ENCODE data around the gene NARS2. TPM values are rescaled to one million over a fixed set of nuclear protein-coding genes. Genes with fewer than 3 reads are reported as not detected.
"Not testable (repeated sequence)": the region's sequence is repeated elsewhere in the genome, so short reads cannot be mapped to it uniquely, and the experiment has no call there.

The NARS2 gene
- total RNA-seq, 1 donor from 2014 or later: 24.7 TPM

DNA sequence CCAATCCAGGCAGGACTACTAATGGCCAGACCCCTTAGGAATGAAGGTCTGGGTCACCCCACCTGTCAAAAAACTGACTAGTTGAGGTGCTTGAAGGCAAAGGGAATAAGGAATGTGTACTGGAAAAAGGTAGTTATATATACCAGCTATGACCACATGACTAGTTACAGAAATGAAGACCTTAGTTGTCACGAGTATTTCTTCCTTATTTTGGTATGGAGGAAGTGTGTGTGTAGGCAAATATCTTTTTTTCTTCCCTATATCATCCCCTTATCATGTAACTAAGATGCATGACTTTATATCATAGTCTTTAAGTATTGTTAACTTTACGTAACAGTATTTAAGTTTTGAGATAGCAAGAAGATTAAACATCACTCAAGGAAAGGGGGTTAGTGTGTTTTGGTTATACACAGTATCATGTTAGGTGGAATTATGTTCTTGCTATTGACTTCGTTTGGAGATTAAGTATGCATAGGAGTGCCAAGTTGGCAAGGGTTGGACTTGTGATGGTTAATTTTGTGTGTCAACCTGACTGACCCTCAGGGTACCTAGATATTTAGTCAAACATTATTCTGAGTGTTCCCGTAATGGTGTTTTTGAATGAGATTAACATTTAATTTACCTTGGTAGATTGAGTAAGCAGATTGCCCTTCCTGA is 38.2 kb upstream of the NARS2 start:
- TF ChIP-seq, protein P1, sequence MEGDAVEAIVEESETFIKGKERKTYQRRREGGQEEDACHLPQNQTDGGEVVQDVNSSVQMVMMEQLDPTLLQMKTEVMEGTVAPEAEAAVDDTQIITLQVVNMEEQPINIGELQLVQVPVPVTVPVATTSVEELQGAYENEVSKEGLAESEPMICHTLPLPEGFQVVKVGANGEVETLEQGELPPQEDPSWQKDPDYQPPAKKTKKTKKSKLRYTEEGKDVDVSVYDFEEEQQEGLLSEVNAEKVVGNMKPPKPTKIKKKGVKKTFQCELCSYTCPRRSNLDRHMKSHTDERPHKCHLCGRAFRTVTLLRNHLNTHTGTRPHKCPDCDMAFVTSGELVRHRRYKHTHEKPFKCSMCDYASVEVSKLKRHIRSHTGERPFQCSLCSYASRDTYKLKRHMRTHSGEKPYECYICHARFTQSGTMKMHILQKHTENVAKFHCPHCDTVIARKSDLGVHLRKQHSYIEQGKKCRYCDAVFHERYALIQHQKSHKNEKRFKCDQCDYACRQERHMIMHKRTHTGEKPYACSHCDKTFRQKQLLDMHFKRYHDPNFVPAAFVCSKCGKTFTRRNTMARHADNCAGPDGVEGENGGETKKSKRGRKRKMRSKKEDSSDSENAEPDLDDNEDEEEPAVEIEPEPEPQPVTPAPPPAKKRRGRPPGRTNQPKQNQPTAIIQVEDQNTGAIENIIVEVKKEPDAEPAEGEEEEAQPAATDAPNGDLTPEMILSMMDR (IDR thresholded peaks at IDR 0.05; ENCODE audit: unreplicated experiment): no peak
- no peak for DNase-seq (ENCODE audit: low spot score, unreplicated experiment)
- Mint-ChIP-seq H3K9me3 (ENCODE audit: low read depth) (peaks cover 8% of the 10 kb centered on the region), H3K27me3 (no peaks in the 10 kb centered on the region), H3K4me1 (ENCODE audit: low read depth) (peaks cover 2% of the 10 kb centered on the region), H3K36me3 (ENCODE audit: insufficient read depth) (no peaks in the 10 kb centered on the region), H3K4me3 (ENCODE audit: low read depth) (no peak overlapping the region), H3K27ac (no peak overlapping the region)

DNA sequence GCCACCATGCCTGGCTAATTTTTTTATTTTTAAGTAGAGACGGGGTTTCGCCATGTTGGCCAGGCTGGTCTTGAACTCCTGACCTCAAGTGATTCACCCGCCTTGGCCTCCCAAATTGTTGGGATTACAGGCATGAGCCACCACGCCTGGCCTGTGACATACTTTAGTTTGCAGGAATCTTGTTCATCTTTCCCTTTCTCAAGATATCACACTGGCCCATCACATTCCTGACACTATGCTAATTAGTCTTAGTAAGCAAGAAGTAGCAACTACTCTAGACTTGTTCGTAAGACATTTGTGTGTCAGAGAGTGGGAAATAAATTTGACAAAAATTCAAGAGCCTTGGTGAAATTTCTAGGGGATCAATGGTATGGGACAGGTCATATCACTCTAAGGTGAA is 34.7 kb upstream of the NARS2 start:
- H3K4me3 Mint-ChIP-seq (ENCODE audit: low read depth); H3K27me3 Mint-ChIP-seq; H3K36me3 Mint-ChIP-seq (ENCODE audit: insufficient read depth); H3K27ac Mint-ChIP-seq; DNase-seq (ENCODE audit: low spot score, unreplicated experiment); H3K9me3 Mint-ChIP-seq (ENCODE audit: low read depth); H3K4me1 Mint-ChIP-seq (ENCODE audit: low read depth): not testable (repeated sequence)

DNA sequence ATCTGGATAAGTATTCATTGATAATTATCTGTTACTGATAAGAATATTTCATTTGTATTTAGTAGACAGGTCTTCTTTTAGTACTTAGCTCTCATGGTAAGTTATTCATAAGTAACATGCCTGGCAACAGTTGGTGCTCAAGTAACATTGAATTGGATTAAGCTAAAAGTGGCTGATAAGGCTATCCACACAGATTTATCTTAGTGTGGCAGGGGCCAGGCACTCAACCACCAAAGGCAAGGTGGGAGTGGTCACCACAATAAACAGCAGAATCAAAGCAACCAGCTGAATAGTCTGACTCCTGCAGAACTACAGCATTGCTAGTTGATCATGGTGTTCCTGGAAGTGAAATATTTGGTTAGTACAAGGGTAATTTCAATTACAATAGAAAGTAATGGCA is 33.0 kb upstream of the NARS2 start:
- H3K4me1 Mint-ChIP-seq (ENCODE audit: low read depth): peaks cover 10% of the 10 kb centered on the region

DNA sequence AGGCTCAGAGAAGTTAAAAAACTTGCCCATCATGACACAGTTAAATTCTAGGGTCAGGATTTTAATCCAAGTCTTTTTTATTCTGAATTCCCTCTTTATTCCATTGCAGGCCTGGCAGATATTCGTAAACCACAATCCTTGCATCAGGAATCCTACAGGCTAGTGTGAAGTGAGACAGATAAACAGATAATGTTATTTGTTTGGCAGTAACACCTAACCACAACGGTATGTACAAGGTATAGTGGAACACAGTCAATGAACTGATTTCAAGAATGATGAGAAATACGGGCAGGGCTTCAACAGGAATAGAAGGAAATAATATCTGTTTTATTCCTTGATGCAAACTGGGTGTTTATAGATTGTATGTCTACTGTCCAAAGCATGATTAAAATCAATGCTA is 32.0 kb upstream of the NARS2 start:
- Mint-ChIP-seq H3K4me3 (ENCODE audit: low read depth) (no peak overlapping the region), H3K27ac (no peak overlapping the region), H3K27me3 (peaks cover 9% of the 10 kb centered on the region), H3K36me3 (ENCODE audit: insufficient read depth) (no peaks in the 10 kb centered on the region), H3K9me3 (ENCODE audit: low read depth) (no peaks in the 10 kb centered on the region), H3K4me1 (ENCODE audit: low read depth) (peaks cover 11% of the 10 kb centered on the region)
- TF ChIP-seq, protein P1 (IDR thresholded peaks at IDR 0.05; ENCODE audit: unreplicated experiment): no peak
- DNase-seq (ENCODE audit: low spot score, unreplicated experiment): no peak

More for the DNA sequence above, 33.0 kb upstream of the NARS2 start:
- peaks cover 4% of the 10 kb centered on the region for H3K27me3 Mint-ChIP-seq
- no peak for DNase-seq (ENCODE audit: low spot score, unreplicated experiment)
- H3K27ac Mint-ChIP-seq: no peak overlapping the region
- no peaks in the 10 kb centered on the region for H3K9me3 Mint-ChIP-seq (ENCODE audit: low read depth)
- H3K36me3 Mint-ChIP-seq (ENCODE audit: insufficient read depth): no peaks in the 10 kb centered on the region
- H3K4me3 Mint-ChIP-seq (ENCODE audit: low read depth): no peak overlapping the region
- TF ChIP-seq, protein P1 (IDR thresholded peaks at IDR 0.05; ENCODE audit: unreplicated experiment): no peak

DNA sequence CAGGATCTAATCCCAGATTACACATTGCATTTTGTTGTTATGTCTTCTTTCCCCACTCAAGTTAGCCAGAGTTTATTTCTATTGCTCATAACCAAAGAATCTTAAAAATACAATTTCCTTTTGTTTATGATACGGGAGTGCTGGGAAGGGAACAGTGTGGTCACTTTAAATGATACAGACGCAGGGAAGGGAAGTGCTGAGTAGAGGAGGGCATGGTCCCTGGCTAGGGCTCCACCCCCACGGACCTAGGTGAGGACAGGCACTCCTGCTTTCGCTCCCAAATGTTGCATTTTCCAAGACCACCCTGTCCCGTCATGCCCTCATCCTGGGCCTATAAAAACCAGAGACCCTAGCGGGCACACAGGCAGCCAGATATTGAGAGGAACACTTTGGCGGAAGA is 30.6 kb upstream of the NARS2 start:
- TF ChIP-seq, protein P1 (IDR thresholded peaks at IDR 0.05; ENCODE audit: unreplicated experiment): no peak
- Mint-ChIP-seq H3K9me3 (ENCODE audit: low read depth) (no peaks in the 10 kb centered on the region), H3K27ac (no peak overlapping the region), H3K27me3 (peaks cover 9% of the 10 kb centered on the region), H3K36me3 (ENCODE audit: insufficient read depth) (no peaks in the 10 kb centered on the region), H3K4me1 (ENCODE audit: low read depth) (peaks cover 22% of the 10 kb centered on the region), H3K4me3 (ENCODE audit: low read depth) (no peak overlapping the region)
- no peak for DNase-seq (ENCODE audit: low spot score, unreplicated experiment)

DNA sequence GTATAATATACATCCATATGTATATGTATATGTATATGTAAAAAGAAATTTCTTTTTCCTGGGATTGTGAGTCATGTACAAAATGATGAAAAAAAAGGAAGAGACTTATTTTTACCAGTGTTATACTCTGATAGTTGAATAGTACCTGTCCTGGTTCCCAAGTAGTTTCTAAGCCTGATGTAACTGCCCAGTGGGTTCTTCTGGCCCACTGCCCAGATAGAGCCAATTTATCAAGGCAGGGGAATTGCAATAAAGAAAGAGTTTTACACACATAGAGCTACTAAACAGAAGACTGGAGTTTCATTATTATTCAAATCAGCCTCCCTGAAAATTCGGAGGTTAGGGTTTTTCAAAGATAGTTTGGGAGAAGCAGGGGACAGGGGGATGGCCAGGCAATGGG is 29.1 kb upstream of the NARS2 start:
- peaks cover 22% of the 10 kb centered on the region for H3K4me1 Mint-ChIP-seq (ENCODE audit: low read depth)
- H3K27me3 Mint-ChIP-seq: peaks cover 9% of the 10 kb centered on the region
- TF ChIP-seq, protein P1 (IDR thresholded peaks at IDR 0.05; ENCODE audit: unreplicated experiment): no peak
- no peak overlapping the region for H3K27ac Mint-ChIP-seq
- H3K9me3 Mint-ChIP-seq (ENCODE audit: low read depth): no peaks in the 10 kb centered on the region
- no peaks in the 10 kb centered on the region for H3K36me3 Mint-ChIP-seq (ENCODE audit: insufficient read depth)
- H3K4me3 Mint-ChIP-seq (ENCODE audit: low read depth): no peak overlapping the region
- DNase-seq (ENCODE audit: low spot score, unreplicated experiment): no peak

DNA sequence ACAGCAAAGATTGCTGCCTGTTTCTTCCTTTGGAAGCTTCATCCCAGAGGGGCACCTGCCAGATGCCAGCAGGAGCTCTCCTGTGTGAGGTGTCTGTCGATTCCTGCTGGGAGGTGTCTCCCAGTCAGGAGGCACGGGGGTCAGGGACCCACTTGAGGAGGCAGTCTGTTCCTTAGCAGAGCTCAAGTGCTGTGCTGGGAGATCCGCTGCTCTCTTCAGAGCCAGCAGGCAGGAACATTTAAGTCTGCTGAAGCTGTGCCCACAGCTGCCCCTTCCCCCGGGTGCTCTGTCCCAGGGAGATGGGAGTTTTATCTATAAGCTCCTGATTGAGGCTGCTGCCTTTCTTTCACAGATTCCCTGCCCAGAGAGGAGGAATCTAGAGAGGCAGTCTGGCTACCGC is 28.1 kb upstream of the NARS2 start:
- not testable (repeated sequence) for H3K4me3 Mint-ChIP-seq (ENCODE audit: low read depth); H3K36me3 Mint-ChIP-seq (ENCODE audit: insufficient read depth); H3K27ac Mint-ChIP-seq; H3K9me3 Mint-ChIP-seq (ENCODE audit: low read depth); DNase-seq (ENCODE audit: low spot score, unreplicated experiment); H3K27me3 Mint-ChIP-seq
- H3K4me1 Mint-ChIP-seq (ENCODE audit: low read depth): peaks cover 19% of the 10 kb centered on the region

DNA sequence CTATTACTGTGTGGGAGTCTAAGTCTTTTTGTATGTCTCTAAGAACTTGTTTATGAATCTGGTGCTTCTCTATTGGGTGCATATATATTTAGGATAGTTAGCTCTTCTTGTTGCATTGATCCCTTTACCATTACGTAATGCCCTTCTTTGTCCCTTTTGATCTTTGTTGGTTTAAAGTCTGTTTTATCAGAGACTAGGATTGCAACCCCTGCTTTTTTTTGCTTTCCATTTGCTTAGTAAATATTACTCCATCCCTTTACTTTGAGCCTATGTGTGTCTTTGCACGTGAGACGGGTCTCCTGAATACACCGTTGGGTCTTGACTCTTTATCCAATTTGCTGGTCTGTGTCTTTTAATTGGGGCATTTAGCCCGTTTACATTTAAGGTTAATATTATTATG is 26.4 kb upstream of the NARS2 start:
- H3K27ac Mint-ChIP-seq; DNase-seq (ENCODE audit: low spot score, unreplicated experiment); H3K4me3 Mint-ChIP-seq (ENCODE audit: low read depth); H3K9me3 Mint-ChIP-seq (ENCODE audit: low read depth); H3K36me3 Mint-ChIP-seq (ENCODE audit: insufficient read depth); H3K27me3 Mint-ChIP-seq: not testable (repeated sequence)
- peaks cover 12% of the 10 kb centered on the region for H3K4me1 Mint-ChIP-seq (ENCODE audit: low read depth)
